Hindlimb muscle (tissue), 1 donor: ENCODE data around the gene THSD4. TPM values are rescaled to one million over a fixed set of nuclear protein-coding genes. Genes with fewer than 3 reads are reported as not detected.
"Not testable (repeated sequence)": the region's sequence is repeated elsewhere in the genome, so short reads cannot be mapped to it uniquely, and the experiment has no call there.

Experiments
- DNase-seq: peaks from one replicate; pipeline ENCODE4 v3.0.0-alpha.2; 2013
- polyA plus RNA-seq: library from polyadenylated mRNA; unstranded; fragments of 120-200 nt; gene quantifications from one replicate; pipeline ENCODE4 v1.2.1, GENCODE V29; 2013; ENCODE audit not compliant: insufficient read length

Gene THSD4
- polyA plus RNA-seq, 1 donor = 17.5 TPM

DNA sequence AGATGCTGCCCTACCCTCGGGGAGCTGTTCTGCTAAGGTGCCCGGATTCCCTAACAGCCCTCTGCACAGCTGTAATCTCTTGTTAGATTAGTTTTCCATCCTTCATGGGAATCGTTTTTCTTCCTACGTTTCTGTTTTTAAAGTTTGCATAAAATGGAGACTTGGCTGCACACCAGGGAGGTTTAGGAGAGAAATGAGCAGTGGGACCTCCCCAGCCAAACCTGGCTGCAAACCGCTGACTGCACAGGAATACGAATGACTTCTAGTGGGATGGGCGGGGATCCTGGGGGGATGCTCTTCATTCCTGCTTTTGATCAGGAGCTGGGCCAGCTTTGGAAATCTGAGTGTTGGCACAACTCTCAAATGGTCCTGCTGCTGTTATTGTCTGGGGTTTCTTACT lies 77.5 kb downstream of the THSD4 start:
- DNase-seq = peak; percentile 58

DNA sequence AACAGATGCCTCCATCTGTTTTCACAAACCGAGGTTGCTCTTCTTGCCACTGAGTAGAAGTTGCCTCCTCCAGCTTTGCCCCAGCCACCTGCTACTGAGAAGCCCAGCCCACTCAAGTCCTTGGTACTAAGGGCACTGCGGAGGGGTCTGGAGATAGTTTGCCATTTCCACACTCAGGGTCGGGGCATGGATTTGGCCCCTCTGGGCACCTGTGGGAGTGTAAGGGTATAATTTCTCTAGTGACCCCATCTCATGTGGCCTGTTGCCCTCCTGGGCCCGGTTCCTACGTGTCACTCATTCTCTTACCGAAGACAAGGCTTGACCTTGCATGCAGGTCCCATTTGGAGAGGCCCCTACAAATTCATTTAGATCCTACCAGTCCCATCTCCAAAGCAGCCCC lies 79.0 kb downstream of the THSD4 start:
- no peak for DNase-seq

DNA sequence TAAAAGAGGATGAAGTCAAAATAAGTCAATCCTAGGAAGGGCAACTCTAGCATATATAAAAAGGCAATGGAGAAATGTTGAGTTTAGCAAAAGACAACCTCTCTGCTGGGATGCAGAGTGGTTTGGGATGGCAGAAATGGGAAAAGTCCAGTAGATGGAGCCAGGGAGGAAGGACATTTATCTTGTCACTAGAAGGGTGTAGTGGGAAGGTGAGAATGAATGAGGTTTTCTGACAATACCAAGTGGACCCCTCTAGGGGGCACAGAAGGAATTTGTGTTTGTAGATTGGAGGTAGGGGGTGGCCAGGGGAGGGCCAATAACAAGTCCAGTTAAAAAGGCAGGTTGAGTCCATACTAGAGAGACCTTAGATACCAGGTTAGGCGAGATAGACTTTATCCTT lies 80.0 kb downstream of the THSD4 start:
- DNase-seq = no peak

DNA sequence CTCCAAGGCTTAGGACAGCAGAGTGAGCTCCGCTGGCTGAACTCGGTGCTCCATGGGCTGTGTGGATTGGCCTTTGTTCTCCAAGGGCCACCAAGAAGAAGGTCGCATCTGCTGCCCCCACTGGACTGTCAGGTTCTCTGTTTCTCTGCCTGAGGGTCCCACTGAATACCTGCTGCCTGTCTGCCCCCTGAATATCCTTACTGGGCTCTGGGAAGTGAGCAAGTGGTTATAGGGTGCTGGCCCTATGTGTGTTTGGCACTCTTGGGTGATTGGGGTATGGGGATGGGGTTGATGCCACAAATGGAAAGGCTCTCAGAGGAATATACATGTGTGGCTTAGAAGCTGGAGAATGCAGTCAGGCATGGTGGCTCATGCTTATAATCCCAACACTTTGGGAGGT lies 82.3 kb downstream of the THSD4 start:
- DNase-seq = no peak

DNA sequence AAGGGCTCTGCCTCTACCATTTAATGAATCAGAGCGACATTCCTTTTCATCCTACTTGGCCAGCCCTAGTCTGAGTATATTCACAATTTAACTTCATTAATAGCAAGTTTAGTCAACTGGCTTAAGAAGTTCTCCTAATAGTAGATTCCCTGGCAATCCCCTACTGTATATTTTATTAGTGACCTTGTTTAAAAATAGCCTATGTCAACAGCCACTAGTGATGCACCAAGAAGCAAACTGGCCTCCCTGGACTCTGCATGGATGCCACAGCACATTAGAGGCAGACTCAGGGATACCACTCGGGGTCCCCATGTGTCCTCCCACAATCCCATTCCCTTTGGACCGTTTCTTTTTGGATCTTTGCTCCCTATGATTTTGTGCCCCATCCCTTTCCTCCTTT lies 83.6 kb downstream of the THSD4 start:
- DNase-seq = no peak

DNA sequence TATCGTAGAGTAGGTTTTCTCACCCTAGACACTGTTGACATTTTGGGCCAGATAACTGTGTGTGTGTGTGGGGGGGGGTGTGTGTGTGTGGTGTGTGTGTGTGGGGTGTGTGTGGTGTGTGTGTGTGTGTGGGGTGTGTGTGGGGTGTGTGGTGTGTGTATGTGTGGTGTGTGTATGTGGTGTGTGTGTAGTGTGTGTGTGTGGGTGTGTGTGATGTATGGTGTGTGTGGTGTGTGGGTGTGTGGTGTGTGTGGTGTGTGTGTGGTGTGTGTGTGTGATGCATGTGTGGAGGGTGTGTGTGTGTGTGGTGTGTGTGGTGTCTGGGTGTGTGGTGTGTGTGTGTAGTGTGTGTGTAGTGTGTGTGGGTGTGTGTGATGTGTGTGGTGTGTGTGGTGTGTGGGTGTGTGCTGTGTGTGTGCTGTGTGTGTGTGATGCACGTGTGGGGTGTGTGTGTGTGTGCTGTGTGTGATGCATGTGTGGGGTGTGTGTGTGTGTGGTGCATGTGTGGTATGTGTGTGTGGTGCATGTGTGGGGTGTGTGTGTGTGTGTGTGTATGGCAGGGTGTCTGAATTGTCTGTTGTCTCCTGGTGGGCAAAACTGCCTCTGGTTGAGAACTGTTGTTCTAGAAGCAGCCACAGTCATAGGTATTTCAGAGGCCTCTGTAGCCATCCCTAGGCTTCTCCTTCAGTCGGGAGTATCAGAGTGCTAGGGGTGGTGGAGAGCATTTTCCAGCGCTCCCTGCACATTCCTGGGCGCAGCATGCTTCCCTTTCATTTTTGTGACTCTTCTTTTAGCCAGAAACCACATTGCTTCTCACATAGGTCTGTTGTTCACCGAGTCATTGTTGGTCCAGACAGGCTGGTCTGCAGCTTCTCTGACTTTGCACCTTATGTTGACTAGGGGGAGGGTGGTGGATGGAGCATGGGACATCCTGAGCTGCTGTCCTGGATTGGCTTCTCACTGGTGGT lies 84.4 kb downstream of the THSD4 start:
- DNase-seq = no peak

DNA sequence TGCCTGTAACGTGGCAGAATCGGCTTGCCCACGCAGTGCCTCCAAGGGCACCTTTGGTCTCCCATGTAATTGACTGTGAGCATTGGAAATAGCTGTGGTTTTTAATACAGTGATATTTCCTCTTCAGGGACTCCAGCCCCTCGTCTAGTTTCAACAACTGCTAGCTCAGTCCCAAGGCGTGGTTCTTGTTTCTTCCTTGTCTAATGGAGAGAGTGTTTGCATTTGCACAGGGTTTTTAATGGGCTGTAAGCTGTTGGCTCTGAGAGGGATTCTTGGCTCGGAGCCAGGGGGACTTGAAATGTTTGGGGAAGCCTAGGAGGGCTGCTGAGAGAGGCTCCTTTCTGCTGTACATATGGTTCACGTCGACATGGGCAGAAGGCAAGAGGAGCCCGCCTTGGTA lies 86.2 kb downstream of the THSD4 start:
- DNase-seq = no peak

DNA sequence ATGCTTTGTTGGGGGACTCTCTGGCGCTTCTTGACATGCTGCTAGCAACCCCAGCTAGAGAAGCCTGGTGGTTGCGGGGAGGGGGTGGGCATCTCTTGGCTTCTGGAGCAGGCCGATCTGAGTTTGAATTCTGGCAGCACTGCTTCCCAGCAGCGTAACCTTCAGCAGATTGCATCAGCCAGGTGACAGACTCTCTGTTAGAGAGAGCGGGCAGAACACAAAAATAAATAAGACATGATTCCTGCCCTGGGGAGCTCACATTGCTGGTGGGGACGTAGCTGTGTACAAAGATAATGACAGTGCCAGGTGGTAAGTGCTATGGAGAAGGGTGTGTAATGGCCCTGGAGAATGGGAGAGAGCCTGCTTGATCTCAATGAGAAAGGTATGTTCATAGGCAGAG lies 87.4 kb downstream of the THSD4 start:
- no peak for DNase-seq

DNA sequence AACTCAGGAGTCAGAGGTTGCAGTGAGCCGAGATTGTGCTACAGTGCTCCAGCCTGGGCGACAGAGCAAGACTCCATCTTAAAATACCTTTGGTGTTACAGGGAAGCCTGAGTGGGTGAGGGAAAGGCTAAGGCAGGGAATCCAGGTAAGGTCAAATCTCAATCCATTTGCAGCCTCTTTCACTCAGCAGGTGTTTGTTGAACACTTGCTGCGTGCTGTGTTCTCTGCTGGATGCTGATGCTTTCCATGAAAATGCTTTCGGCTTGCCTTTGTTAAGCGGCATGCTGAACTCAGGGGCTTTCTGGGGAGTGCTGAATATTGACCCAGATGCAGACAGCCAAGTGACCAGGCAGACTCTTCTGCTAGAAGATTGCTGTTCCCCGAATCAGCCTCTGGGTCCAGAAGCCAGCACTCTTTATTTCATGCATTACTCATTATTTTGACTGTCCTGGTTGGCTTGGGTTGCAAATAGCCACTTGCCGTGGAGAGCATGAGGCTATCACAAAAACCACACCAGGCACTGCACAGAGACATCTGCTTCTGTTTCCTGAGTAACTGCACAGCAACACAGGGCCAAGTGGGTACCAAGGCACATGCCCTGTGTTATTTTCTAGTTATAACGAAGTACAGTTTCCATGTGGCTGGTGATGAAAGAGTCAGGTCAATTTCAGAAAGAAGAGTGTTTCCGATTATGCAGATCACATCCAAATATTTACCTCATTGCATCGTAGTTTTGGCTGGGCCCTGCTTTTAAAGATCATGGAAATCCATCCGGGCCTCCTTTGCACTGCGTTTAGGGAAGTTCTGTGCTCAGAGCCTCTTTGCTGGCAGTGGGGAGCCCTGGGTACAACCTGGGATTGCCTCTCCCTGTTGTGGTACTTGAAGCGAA lies 88.6 kb downstream of the THSD4 start:
- no peak for DNase-seq

DNA sequence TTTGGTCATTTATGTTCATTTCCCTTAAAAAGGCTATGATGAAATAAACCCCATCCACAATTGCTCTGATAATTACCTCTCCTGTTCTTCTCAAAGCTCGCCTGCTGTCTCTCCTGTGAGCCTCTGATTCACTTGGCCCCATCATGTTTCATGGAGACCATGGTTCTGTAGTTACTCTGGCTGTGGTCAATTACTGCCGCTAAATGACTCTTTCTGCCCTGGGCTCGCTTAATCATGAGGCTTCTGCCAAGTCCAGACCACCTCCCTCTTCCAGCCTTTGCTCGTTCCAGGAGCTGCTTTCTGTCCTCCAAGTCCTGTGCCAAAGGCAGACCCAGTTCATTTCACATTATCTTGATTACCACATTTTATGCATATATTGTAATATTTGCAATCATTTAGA lies 91.9 kb downstream of the THSD4 start:
- no peak for DNase-seq

DNA sequence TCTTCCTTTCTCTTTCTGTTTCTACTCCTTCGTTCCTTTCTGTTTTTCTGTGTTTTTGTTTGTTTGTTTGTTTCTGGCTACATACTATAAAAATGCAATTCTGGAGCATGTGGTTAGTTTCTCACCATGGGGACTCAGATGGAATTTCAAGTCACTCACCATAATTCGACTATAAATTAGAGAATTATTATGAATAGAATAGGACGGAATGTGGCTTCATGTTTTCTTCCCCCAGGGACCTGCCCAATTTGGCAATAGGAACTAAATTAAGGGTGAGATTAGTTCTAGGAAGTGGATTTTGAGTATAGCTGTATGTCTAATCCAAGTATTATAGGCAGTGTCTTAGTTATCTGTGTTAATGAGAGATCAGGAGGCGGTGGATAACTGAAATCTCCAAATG lies 96.9 kb downstream of the THSD4 start:
- DNase-seq = no peak

DNA sequence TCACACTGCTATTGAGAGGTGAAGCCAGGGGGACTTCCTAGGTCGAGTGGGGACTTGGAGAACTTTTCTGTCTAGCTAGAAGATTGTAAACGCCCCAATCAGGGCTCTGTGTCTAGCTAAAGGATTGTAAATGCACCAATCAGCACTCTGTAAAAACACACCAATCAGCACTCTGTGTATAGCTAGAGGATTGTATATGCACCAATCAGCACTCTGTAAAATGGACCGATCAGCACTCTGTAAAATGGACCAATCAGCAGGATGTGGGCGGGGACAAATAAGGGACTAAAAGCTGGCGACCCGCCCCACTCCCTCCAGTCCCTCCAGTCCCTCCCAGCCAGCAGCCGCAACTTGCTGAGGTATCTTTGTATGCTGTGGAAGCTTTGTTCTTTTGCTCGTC lies 98.7 kb downstream of the THSD4 start:
- not testable (repeated sequence) for DNase-seq

DNA sequence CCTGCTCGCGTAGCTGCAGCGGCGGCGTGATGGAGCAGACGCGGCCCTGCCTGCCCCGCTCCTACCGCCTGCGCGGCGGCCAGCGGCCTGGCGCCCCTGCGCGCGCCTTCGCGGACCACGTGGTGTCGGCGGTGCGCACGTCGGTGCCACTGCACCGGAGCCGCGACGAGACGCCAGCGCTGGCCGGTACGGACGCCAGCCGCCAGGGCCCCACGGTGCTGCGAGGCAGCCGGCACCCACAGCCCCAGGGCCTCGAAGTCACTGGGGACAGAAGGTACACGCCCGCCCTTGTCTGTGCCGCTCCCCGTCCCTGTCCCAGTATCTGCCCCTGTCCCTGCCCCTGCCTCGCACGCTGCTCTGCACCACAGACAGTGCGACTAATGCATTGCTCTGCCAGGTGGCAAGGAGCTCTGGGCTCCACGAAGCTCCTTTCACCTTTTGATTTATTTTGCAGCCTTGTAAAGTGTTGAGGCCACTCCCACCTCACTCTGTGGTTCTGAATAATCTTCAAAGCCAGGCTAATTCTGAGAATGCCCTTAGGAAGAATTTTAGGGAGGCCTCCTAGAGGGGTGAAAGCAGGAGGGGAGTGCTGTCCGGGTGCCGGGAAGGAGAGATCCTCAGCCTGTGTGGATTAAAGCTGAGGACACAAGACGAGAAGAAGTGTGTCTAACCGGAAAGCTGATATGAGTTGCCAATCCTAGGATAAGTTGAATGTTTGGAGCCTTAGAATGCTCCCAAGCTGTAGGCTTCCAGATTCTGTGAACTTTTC lies 100.0 kb downstream of the THSD4 start:
- DNase-seq = no peak

DNA sequence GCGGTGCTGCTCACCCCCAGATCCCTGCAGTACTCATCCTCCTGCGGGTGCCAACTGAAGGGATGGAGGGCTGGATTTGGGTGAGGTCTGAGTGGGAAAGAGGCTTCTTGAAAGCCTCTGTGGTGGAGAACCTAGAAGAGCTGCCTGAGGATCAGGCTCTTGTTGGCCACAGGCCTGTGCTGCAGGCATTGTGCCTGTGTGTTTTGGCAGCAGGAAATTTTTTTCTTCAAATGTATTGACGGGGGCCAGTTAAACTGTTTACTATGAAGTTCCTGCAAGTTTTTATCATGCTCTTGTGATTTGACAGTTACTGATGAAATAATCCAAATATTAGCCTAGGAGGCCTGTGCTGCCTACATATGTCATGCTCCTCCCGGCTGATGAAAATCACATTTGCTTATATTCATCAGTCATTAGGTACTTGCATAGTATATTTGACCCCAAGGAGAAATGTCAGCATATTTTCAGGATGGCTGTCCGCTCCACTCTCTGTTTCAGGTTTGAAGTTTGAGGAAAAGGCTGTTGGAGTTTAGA lies 103.1 kb downstream of the THSD4 start:
- no peak for DNase-seq

DNA sequence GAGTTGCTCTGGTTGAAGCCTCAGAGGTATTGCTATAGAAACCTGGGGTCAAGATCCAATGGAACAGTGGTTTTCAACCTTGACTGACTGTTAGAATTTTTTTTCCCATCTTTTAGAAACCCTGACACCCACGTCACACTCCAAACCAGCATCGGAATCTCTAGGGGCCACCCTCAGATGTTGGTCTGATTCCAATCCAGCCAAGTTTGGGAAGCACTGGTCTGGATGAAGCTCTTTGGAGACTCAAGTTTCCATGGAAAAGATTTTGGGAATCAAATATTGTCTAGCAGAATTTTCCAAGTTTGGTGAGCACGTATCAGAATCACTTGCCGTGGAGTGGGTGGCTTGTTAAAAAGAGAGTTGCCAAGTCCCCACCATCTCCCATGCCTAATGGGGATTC lies 103.8 kb downstream of the THSD4 start:
- DNase-seq = no peak

DNA sequence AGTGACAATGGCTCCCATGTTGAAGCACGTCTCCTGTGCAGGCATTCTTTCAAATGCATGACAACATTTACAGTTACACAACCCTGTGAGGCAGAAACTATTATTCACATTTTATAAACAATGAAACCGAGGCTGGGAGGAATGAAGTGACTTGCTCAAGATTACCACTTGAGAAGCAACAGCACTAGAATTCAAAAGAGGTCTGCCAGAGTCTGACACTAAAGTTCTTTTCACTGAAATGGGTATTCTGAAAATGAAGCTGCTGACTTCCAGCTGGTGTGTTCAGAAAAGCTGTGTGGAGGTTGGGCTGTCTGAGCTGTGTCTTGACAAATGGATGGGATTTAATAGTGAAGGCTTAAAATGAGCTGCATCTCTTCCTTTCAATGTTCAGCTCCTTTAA lies 104.4 kb downstream of the THSD4 start:
- no peak for DNase-seq

DNA sequence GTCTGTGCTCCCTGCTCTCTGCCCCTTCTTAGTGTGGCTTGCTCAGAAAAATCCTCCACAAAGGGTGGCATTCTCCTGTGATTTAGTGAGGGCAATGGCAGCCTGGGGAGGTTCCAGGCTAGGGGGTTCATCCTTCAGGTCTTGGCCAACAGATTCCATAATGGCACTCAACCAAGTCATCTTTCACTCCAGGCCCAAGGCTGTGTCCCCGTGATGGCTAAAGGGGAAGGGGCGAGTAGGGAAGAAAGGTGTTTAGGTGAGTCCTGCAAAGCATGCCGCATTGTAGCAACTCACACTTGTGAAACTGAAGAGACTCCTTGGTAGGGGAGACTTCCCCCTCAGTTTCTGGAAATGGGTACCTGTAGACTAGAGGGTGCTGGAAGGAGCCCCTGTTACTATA lies 105.6 kb downstream of the THSD4 start:
- no peak for DNase-seq

DNA sequence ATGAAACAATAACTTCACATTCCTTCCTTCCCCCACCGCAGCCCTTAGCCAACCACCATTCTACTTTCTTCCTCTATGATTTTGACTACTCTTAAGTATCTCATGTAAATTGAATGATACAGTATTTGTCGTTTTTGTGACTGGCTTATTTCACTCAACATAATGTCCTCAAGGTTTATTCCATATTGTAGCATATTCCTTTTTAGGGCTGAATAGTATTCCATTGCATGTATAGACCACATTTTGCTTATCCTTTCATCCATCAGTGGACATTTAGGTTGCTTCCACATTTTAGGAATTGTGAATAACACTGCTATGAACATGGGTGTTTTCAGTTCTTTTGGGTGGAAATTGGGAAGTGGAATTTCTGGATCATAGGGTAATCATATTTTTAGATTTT lies 106.1 kb downstream of the THSD4 start:
- DNase-seq = no peak

DNA sequence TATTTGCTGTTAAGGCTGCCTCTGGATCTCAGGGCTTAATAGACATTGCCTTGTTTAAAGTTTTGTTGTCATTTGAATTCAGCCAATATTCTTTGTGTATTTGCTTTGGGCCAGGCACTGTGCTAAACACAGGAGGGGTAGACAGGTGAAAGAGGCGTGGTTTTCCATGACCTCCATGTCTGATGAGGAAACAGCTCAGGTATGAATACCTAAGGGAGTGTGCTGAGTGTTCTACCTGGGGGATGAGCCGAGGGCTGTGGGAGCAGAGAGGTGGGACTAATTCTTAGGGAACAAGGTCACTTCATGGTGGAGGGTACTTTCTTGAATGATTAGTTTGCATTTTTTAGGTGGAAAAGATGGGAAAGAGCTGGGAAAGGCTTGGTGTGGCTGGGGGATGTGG lies 108.2 kb downstream of the THSD4 start:
- DNase-seq = no peak

DNA sequence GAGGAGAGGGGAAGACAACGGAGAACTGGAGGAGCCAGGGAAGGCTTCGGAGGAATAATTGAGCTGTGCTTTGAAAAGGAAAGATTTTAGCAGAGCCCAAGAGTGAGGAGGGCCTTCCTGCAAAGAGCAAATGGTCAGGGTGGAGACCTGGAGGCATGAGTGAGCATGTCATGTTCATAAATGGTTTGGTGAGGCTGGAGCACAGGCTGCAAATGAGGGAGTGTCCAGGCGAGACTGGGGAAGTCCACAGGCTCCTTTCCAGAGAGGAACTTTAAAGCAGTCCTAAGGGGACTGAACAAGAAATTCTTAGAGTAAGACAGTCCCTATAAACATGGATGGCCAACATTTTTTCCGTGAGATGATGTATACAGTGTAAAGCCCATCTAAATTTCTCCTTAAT lies 108.8 kb downstream of the THSD4 start:
- no peak for DNase-seq

DNA sequence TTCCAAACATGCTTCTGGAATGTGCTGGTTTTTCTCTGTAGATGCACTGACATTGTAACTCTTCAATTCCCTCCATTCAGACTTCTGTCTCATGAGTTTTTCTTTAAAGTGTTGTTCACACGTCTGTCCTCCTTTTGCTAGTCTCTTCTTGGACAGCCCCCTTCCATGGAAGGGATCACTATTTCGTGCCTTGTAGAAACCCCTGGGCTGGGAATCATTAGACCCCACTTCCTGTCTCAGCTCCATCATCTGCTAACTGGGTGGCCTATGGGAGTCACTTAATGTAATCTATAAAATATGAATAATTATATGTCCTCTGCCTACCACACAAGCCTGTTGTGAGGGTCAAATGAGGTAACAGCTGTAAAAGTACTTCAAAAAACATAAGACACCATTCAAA lies 110.6 kb downstream of the THSD4 start:
- no peak for DNase-seq
